Osteocyte (in vitro differentiated cells): ENCODE results near the gene SLC19A2. TPM values are rescaled to one million over a fixed set of nuclear protein-coding genes. Genes with fewer than 3 reads are reported as not detected.

ENCODE experiments used
- DNase-seq: peaks from one replicate; pipeline ENCODE4 v3.0.0; 2021; ENCODE audit warnings: mixed read lengths; ENCODE audit not compliant: unreplicated experiment; ENCODE audit errors: extremely low spot score
- H3K27ac Mint-ChIP-seq: one replicate; pipeline ENCODE4 v1.8.0; 2021; ENCODE audit warnings: mild to moderate bottlenecking, mixed read lengths; ENCODE audit not compliant: unreplicated experiment
- H3K27me3 Mint-ChIP-seq: one replicate; pipeline ENCODE4 v1.8.0; 2021; ENCODE audit warnings: mixed read lengths; ENCODE audit not compliant: unreplicated experiment
- H3K36me3 Mint-ChIP-seq: one replicate; pipeline ENCODE4 v1.8.0; 2021; ENCODE audit warnings: mixed read lengths; ENCODE audit not compliant: unreplicated experiment
- H3K4me1 Mint-ChIP-seq: one replicate; pipeline ENCODE4 v1.8.0; 2021; ENCODE audit warnings: mixed read lengths; ENCODE audit not compliant: unreplicated experiment
- H3K4me3 Mint-ChIP-seq: one replicate; pipeline ENCODE4 v1.8.0; 2021; ENCODE audit warnings: mild to moderate bottlenecking, moderate library complexity, mixed read lengths; ENCODE audit not compliant: unreplicated experiment
- H3K9me3 Mint-ChIP-seq: one replicate; pipeline ENCODE4 v1.8.0; 2021; ENCODE audit warnings: mixed read lengths; ENCODE audit not compliant: unreplicated experiment
- CTCF ChIP-seq: fragments of 200-600 bp; sonication (generic); IDR thresholded peaks from 2 replicates; pipeline ENCODE4 v1.5.0; 2021; ENCODE audit warnings: antibody characterized with exemption, mild to moderate bottlenecking, moderate library complexity
- total RNA-seq: library from RNA; stranded (reverse); gene quantifications from 2 replicates; pipeline ENCODE4 v1.2.1, GENCODE V29; 2021

The SLC19A2 gene
- total RNA-seq, 1 donor from 2014 or later = 3.9 TPM

- H3K27ac Mint-ChIP-seq = no peak overlapping the region
- TF ChIP-seq CTCF = no peak
- no peaks in the 10 kb centered on the region for H3K27me3 Mint-ChIP-seq
- H3K36me3 Mint-ChIP-seq = peaks cover 9% of the 10 kb centered on the region
- DNase-seq = no peak
- H3K4me3 Mint-ChIP-seq = no peak overlapping the region
- no peaks in the 10 kb centered on the region for H3K9me3 Mint-ChIP-seq
- no peaks in the 10 kb centered on the region for H3K4me1 Mint-ChIP-seq
Observed at GRCh38 chr1:169474302-169474995, 11.3 kb downstream of the SLC19A2 start.

- no peak overlapping the region for H3K4me3 Mint-ChIP-seq
- H3K4me1 Mint-ChIP-seq = no peaks in the 10 kb centered on the region
- peaks cover 14% of the 10 kb centered on the region for H3K36me3 Mint-ChIP-seq
- no peak overlapping the region for H3K27ac Mint-ChIP-seq
- no peak for TF ChIP-seq CTCF
- no peaks in the 10 kb centered on the region for H3K27me3 Mint-ChIP-seq
- no peaks in the 10 kb centered on the region for H3K9me3 Mint-ChIP-seq
- no peak for DNase-seq
Observed at GRCh38 chr1:169473347-169473746, 12.4 kb downstream of the SLC19A2 start.

- no peak overlapping the region for H3K4me3 Mint-ChIP-seq
- no peak overlapping the region for H3K27ac Mint-ChIP-seq
- no peaks in the 10 kb centered on the region for H3K9me3 Mint-ChIP-seq
- no peaks in the 10 kb centered on the region for H3K27me3 Mint-ChIP-seq
- peaks cover 14% of the 10 kb centered on the region for H3K36me3 Mint-ChIP-seq
- DNase-seq = no peak
- no peak for TF ChIP-seq CTCF
- H3K4me1 Mint-ChIP-seq = no peaks in the 10 kb centered on the region
Observed at GRCh38 chr1:169472738-169473137, 13.0 kb downstream of the SLC19A2 start.

GRCh38 chr1:169468982-169469381, 16.8 kb downstream of the SLC19A2 start:
- no peak for DNase-seq
- no peak for TF ChIP-seq CTCF

GRCh38 chr1:169466259-169467230, 19.2 kb downstream of the SLC19A2 start:
- H3K27ac Mint-ChIP-seq = no peak overlapping the region
- peak; percentile 53 for TF ChIP-seq CTCF
- no peak overlapping the region for H3K4me3 Mint-ChIP-seq
- no peak for DNase-seq
- H3K36me3 Mint-ChIP-seq = peaks cover 9% of the 10 kb centered on the region
- H3K4me1 Mint-ChIP-seq = no peaks in the 10 kb centered on the region
- H3K9me3 Mint-ChIP-seq = no peaks in the 10 kb centered on the region
- no peaks in the 10 kb centered on the region for H3K27me3 Mint-ChIP-seq

More at GRCh38 chr1:169468982-169469381, 16.8 kb downstream of the SLC19A2 start:
- Mint-ChIP-seq H3K9me3 (no peaks in the 10 kb centered on the region), H3K4me3 (no peak overlapping the region), H3K27ac (no peak overlapping the region), H3K36me3 (peaks cover 9% of the 10 kb centered on the region), H3K4me1 (no peaks in the 10 kb centered on the region), H3K27me3 (no peaks in the 10 kb centered on the region)
